Gastroesophageal sphincter (tissue), 3 donors: Measurements from ENCODE around the gene CCDC127.

Experiments
- CTCF ChIP-seq, 4 experiments: fragments of 200-600 bp in 2 of 4; fragments of 450-650 bp in 2 of 4; sonication (generic) in 1 of 4; IDR thresholded peaks; one replicate each; pipeline ENCODE4 v1.5.1; 2017 to 2019; ENCODE audit warnings: antibody characterized with exemption in 4 of 4, mild to moderate bottlenecking in 2 of 4, moderate library complexity in 2 of 4
- EP300 ChIP-seq: sonication (generic); formaldehyde crosslinking; IDR thresholded peaks from one replicate; pipeline ENCODE4 v1.6.1; 2017; ENCODE audit warnings: antibody characterized with exemption, mild to moderate bottlenecking
- POLR2A ChIP-seq, 2 donors: fragments of 450-650 bp; IDR thresholded peaks; one replicate each; pipeline ENCODE4 v1.6.1; 2017; ENCODE audit warnings: antibody characterized with exemption in 2 of 2, mild to moderate bottlenecking in 2 of 2, moderate library complexity in 1 of 2
- POLR2AphosphoS5 ChIP-seq: sonication (generic); formaldehyde crosslinking; IDR thresholded peaks from one replicate; pipeline ENCODE4 v1.6.1; 2017; ENCODE audit warnings: antibody characterized with exemption

GRCh38 chr5:159448-160172 lies 58.3 kb downstream of the CCDC127 start:
- TF ChIP-seq POLR2A (IDR thresholded peaks at IDR 0.05) (no peak), EP300 (no peak), CTCF (IDR thresholded peaks at IDR 0.05) (no peak), POLR2AphosphoS5 (no peak)
